SK-N-MC (cell line): ENCODE data around the gene MUC3A.

Experiments
- EZH2 ChIP-seq: fragments of 200-600 bp; sonication (generic); IDR thresholded peaks from one replicate; pipeline ENCODE4 v1.6.1; 2017; ENCODE audit warnings: antibody characterized with exemption
- FOXP2 ChIP-seq: optimal IDR thresholded peaks from 2 replicates; pipeline ENCODE3; 2011; ENCODE audit warnings: mild to moderate bottlenecking, moderate library complexity; ENCODE audit not compliant: insufficient read depth; ENCODE audit errors: extremely low read length, control extremely low read depth
- POLR2AphosphoS5 ChIP-seq: IDR thresholded peaks from 2 replicates; pipeline ENCODE4 v1.6.1; 2012; ENCODE audit warnings: mild to moderate bottlenecking, low read depth, low read length, borderline replicate concordance

GRCh38 chr7:100963386-100963785 lies 14.1 kb downstream of the MUC3A start:
- no peak for TF ChIP-seq EZH2
- no peak for TF ChIP-seq POLR2AphosphoS5
- TF ChIP-seq FOXP2: no peak
